HL-60 (cell line): ENCODE data around the gene ACOT12.

Source experiments
- POLR2AphosphoS5 ChIP-seq: IDR thresholded peaks from 2 replicates; pipeline ENCODE4 v1.6.1; 2012; ENCODE audit warnings: low read depth
- SPI1 ChIP-seq: IDR thresholded peaks from 2 replicates; pipeline ENCODE4 v1.6.1; 2012; ENCODE audit warnings: low read depth, mild to moderate bottlenecking, borderline replicate concordance
- TF ChIP-seq, protein P1 (sequence below): IDR thresholded peaks from one replicate; pipeline ENCODE4 v1.5.1; 2011; ENCODE audit warnings: low read length, control low read depth, inconsistent platforms; ENCODE audit not compliant: insufficient read depth
- TF ChIP-seq, protein P2 (sequence below): IDR thresholded peaks from 2 replicates; pipeline ENCODE4 v1.6.1; 2012; ENCODE audit warnings: low read depth; ENCODE audit not compliant: insufficient replicate concordance

DNA sequence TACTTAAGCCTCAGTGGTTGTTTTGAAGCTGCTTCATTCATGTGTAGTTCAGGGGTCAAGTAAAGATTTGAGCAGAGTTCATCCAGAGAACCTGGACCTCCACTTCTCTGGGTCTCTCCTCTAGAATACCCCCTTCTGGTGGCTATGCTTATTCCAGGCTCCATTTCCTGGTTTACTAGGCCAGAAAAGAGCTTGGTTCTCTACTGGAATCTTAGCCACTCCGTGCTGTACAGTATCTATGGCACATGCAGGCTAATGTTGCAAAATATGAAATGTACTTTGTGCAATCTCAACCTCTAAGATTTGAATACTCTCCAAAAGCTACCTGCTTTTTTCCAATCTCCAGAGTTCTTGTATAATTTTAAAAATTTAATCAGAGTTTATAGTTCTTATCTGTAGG is 110.0 kb downstream of the ACOT12 start:
- TF ChIP-seq, protein P1, sequence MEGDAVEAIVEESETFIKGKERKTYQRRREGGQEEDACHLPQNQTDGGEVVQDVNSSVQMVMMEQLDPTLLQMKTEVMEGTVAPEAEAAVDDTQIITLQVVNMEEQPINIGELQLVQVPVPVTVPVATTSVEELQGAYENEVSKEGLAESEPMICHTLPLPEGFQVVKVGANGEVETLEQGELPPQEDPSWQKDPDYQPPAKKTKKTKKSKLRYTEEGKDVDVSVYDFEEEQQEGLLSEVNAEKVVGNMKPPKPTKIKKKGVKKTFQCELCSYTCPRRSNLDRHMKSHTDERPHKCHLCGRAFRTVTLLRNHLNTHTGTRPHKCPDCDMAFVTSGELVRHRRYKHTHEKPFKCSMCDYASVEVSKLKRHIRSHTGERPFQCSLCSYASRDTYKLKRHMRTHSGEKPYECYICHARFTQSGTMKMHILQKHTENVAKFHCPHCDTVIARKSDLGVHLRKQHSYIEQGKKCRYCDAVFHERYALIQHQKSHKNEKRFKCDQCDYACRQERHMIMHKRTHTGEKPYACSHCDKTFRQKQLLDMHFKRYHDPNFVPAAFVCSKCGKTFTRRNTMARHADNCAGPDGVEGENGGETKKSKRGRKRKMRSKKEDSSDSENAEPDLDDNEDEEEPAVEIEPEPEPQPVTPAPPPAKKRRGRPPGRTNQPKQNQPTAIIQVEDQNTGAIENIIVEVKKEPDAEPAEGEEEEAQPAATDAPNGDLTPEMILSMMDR: no peak
- TF ChIP-seq POLR2AphosphoS5 (no peak), SPI1 (no peak)
- TF ChIP-seq, protein P2, sequence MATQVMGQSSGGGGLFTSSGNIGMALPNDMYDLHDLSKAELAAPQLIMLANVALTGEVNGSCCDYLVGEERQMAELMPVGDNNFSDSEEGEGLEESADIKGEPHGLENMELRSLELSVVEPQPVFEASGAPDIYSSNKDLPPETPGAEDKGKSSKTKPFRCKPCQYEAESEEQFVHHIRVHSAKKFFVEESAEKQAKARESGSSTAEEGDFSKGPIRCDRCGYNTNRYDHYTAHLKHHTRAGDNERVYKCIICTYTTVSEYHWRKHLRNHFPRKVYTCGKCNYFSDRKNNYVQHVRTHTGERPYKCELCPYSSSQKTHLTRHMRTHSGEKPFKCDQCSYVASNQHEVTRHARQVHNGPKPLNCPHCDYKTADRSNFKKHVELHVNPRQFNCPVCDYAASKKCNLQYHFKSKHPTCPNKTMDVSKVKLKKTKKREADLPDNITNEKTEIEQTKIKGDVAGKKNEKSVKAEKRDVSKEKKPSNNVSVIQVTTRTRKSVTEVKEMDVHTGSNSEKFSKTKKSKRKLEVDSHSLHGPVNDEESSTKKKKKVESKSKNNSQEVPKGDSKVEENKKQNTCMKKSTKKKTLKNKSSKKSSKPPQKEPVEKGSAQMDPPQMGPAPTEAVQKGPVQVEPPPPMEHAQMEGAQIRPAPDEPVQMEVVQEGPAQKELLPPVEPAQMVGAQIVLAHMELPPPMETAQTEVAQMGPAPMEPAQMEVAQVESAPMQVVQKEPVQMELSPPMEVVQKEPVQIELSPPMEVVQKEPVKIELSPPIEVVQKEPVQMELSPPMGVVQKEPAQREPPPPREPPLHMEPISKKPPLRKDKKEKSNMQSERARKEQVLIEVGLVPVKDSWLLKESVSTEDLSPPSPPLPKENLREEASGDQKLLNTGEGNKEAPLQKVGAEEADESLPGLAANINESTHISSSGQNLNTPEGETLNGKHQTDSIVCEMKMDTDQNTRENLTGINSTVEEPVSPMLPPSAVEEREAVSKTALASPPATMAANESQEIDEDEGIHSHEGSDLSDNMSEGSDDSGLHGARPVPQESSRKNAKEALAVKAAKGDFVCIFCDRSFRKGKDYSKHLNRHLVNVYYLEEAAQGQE: no peak
